Measurements from ENCODE around the gene FUNDC1. TPM values are rescaled to one million over a fixed set of nuclear protein-coding genes. Genes with fewer than 3 reads are reported as not detected.

Gene FUNDC1
- total and polyA plus RNA-seq, 4 donors, result 8.9 to 24.2 (median 10.6) TPM

GRCh38 chrX:44494357-44494756 is 48.3 kb downstream of the FUNDC1 start:
- Histone ChIP-seq H3K27me3 (ENCODE audit: control insufficient read depth in 1 of 2, insufficient read depth in 2 of 2, low read length in 1 of 2) (no peaks in the 10 kb centered on the region), H3K4me1 (ENCODE audit: control insufficient read depth in 1 of 2, insufficient read depth in 2 of 2, low read length in 2 of 2) (no peaks in the 10 kb centered on the region), H3K9me3 (ENCODE audit: control insufficient read depth, low read length) (no peaks in the 10 kb centered on the region), H3K4me3 (ENCODE audit: low read length in 2 of 2) (no peak overlapping the region), H3K36me3 (ENCODE audit: control insufficient read depth in 1 of 2, insufficient read depth in 2 of 2, low read length in 1 of 2) (no peaks in the 10 kb centered on the region), H3K27ac (ENCODE audit: low read depth in 1 of 2, low read length in 2 of 2) (no peak overlapping the region)
- DNase-seq (no peak), ATAC-seq (ENCODE audit: low FRiP score) (no peak)
- intact Hi-C loops (cut with DNase I), result no loop called here
- 78 to 86% methylated on average over 4 of the region's 4 CpGs for WGBS, 2 donors

- H3K4me1 ChIP-seq (ENCODE audit: control insufficient read depth in 1 of 2, insufficient read depth in 2 of 2, low read length in 2 of 2), result no peaks in the 10 kb centered on the region
- WGBS, 2 donors, result 67 to 78% methylated on average over 4 of the region's 4 CpGs
Observed at GRCh38 chrX:44489515-44489914, 53.1 kb downstream of the FUNDC1 start.

GRCh38 chrX:44484607-44485146 is 58.0 kb downstream of the FUNDC1 start:
- no peak for ATAC-seq (ENCODE audit: low FRiP score)
- H3K4me3 ChIP-seq (ENCODE audit: low read length in 2 of 2), result no peak overlapping the region
- intact Hi-C loops (cut with DNase I), result no loop called here

More at GRCh38 chrX:44489515-44489914, 53.1 kb downstream of the FUNDC1 start:
- intact Hi-C loops (cut with DNase I), result no loop called here
- DNase-seq (no peak), ATAC-seq (ENCODE audit: low FRiP score) (no peak)
- H3K4me3 ChIP-seq (ENCODE audit: low read length in 2 of 2), result no peak overlapping the region
- H3K9me3 ChIP-seq (ENCODE audit: control insufficient read depth, low read length), result no peaks in the 10 kb centered on the region
- H3K27ac ChIP-seq (ENCODE audit: low read depth in 1 of 2, low read length in 2 of 2), result no peak overlapping the region
- H3K27me3 ChIP-seq (ENCODE audit: control insufficient read depth in 1 of 2, insufficient read depth in 2 of 2, low read length in 1 of 2), result no peaks in the 10 kb centered on the region
- H3K36me3 ChIP-seq (ENCODE audit: control insufficient read depth in 1 of 2, insufficient read depth in 2 of 2, low read length in 1 of 2), result no peaks in the 10 kb centered on the region

GRCh38 chrX:44483965-44484606 is 58.6 kb downstream of the FUNDC1 start:
- intact Hi-C loops (cut with DNase I), result no loop called here
- 88 to 94% methylated on average over 8 of the region's 8 CpGs for WGBS, 2 donors
- Histone ChIP-seq H3K36me3 (ENCODE audit: control insufficient read depth in 1 of 2, insufficient read depth in 2 of 2, low read length in 1 of 2) (no peaks in the 10 kb centered on the region), H3K4me3 (ENCODE audit: low read length in 2 of 2) (no peak overlapping the region), H3K4me1 (ENCODE audit: control insufficient read depth in 1 of 2, insufficient read depth in 2 of 2, low read length in 2 of 2) (no peaks in the 10 kb centered on the region), H3K9me3 (ENCODE audit: control insufficient read depth, low read length) (no peaks in the 10 kb centered on the region), H3K27ac (ENCODE audit: low read depth in 1 of 2, low read length in 2 of 2) (no peak overlapping the region), H3K27me3 (ENCODE audit: control insufficient read depth in 1 of 2, insufficient read depth in 2 of 2, low read length in 1 of 2) (no peaks in the 10 kb centered on the region)
- ATAC-seq (ENCODE audit: low FRiP score), result no peak
- DNase-seq, result no peak

More at GRCh38 chrX:44484607-44485146, 58.0 kb downstream of the FUNDC1 start:
- Histone ChIP-seq H3K27me3 (ENCODE audit: control insufficient read depth in 1 of 2, insufficient read depth in 2 of 2, low read length in 1 of 2) (no peaks in the 10 kb centered on the region), H3K27ac (ENCODE audit: low read depth in 1 of 2, low read length in 2 of 2) (no peak overlapping the region), H3K9me3 (ENCODE audit: control insufficient read depth, low read length) (no peaks in the 10 kb centered on the region), H3K36me3 (ENCODE audit: control insufficient read depth in 1 of 2, insufficient read depth in 2 of 2, low read length in 1 of 2) (no peaks in the 10 kb centered on the region), H3K4me1 (ENCODE audit: control insufficient read depth in 1 of 2, insufficient read depth in 2 of 2, low read length in 2 of 2) (no peaks in the 10 kb centered on the region)
- 85 to 96% methylated on average over 4 of the region's 4 CpGs for WGBS, 2 donors
- no peak for DNase-seq

GRCh38 chrX:44482575-44482974 is 60.1 kb downstream of the FUNDC1 start:
- H3K9me3 ChIP-seq (ENCODE audit: control insufficient read depth, low read length), result no peaks in the 10 kb centered on the region
- no peaks in the 10 kb centered on the region for H3K27me3 ChIP-seq (ENCODE audit: control insufficient read depth in 1 of 2, insufficient read depth in 2 of 2, low read length in 1 of 2)
- no peak overlapping the region for H3K27ac ChIP-seq (ENCODE audit: low read depth in 1 of 2, low read length in 2 of 2)
- intact Hi-C loops (cut with DNase I), result no loop called here
- H3K4me3 ChIP-seq (ENCODE audit: low read length in 2 of 2), result no peak overlapping the region
- H3K4me1 ChIP-seq (ENCODE audit: control insufficient read depth in 1 of 2, insufficient read depth in 2 of 2, low read length in 2 of 2), result no peaks in the 10 kb centered on the region
- 87 to 100% methylated on average over 1 of the region's 1 CpG for WGBS, 2 donors
- H3K36me3 ChIP-seq (ENCODE audit: control insufficient read depth in 1 of 2, insufficient read depth in 2 of 2, low read length in 1 of 2), result no peaks in the 10 kb centered on the region
- ATAC-seq (ENCODE audit: low FRiP score) (no peak), DNase-seq (no peak)

- 47 to 48% methylated on average over 2 of the region's 2 CpGs for WGBS, 2 donors
- no peaks in the 10 kb centered on the region for H3K9me3 ChIP-seq (ENCODE audit: control insufficient read depth, low read length)
Observed at GRCh38 chrX:44480591-44480990, 62.1 kb downstream of the FUNDC1 start.

GRCh38 chrX:44474410-44474809 is 68.2 kb downstream of the FUNDC1 start:
- Histone ChIP-seq H3K9me3 (ENCODE audit: control insufficient read depth, low read length) (no peaks in the 10 kb centered on the region), H3K4me3 (ENCODE audit: low read length in 2 of 2) (no peak overlapping the region), H3K27ac (ENCODE audit: low read depth in 1 of 2, low read length in 2 of 2) (no peak overlapping the region), H3K4me1 (ENCODE audit: control insufficient read depth in 1 of 2, insufficient read depth in 2 of 2, low read length in 2 of 2) (no peaks in the 10 kb centered on the region), H3K36me3 (ENCODE audit: control insufficient read depth in 1 of 2, insufficient read depth in 2 of 2, low read length in 1 of 2) (no peaks in the 10 kb centered on the region), H3K27me3 (ENCODE audit: control insufficient read depth in 1 of 2, insufficient read depth in 2 of 2, low read length in 1 of 2) (no peaks in the 10 kb centered on the region)
- intact Hi-C loops (cut with DNase I), result no loop called here
- DNase-seq, result no peak
- WGBS, 2 donors, result 87 to 88% methylated on average over 2 of the region's 2 CpGs
- no peak for ATAC-seq (ENCODE audit: low FRiP score)

More at GRCh38 chrX:44480591-44480990, 62.1 kb downstream of the FUNDC1 start:
- no peaks in the 10 kb centered on the region for H3K36me3 ChIP-seq (ENCODE audit: control insufficient read depth in 1 of 2, insufficient read depth in 2 of 2, low read length in 1 of 2)
- H3K27ac ChIP-seq (ENCODE audit: low read depth in 1 of 2, low read length in 2 of 2), result no peak overlapping the region
- no peak for ATAC-seq (ENCODE audit: low FRiP score)
- H3K4me1 ChIP-seq (ENCODE audit: control insufficient read depth in 1 of 2, insufficient read depth in 2 of 2, low read length in 2 of 2), result no peaks in the 10 kb centered on the region
- no peak for DNase-seq
- intact Hi-C loops (cut with DNase I), result no loop called here
- H3K4me3 ChIP-seq (ENCODE audit: low read length in 2 of 2), result no peak overlapping the region
- H3K27me3 ChIP-seq (ENCODE audit: control insufficient read depth in 1 of 2, insufficient read depth in 2 of 2, low read length in 1 of 2), result no peaks in the 10 kb centered on the region
